K562 (cell line): ENCODE measurements around the gene STMN3. TPM values are rescaled to one million over a fixed set of nuclear protein-coding genes. Genes with fewer than 3 reads are reported as not detected.
A peak's percentile ranks its signal among the peaks of the same experiment; 100 is the strongest.

Experiments used
- ATAC-seq: fragments of 200-7000 bp; cut with Tn5 transposase; 3 replicates; pipeline ENCODE4 v1.9.1; 2020; ENCODE audit warnings: moderate library complexity
- BruUV-seq: library from RNA; stranded (reverse); fragments of 400-500 nt; replicated peaks from 2 replicates; lab custom pipeline; 2021; lab: Mats Ljungman, UMichigan
- CTCF ChIA-PET: fragments of 300-600 bp; formaldehyde crosslinking; extraction: SDS; loops from one replicate; lab custom pipeline; 2021; ENCODE audit warnings: low intra/inter-chr PET ratio; lab: Yijun Ruan, JAX
- POLR2A ChIA-PET: fragments of 300-600, 350-650 bp; sonication (Branson Sonifier 250); formaldehyde crosslinking; extraction: SDS; loops from one replicate; lab custom pipeline; 2021; ENCODE audit warnings: antibody characterized with exemption, inconsistent platforms; lab: Yijun Ruan, JAX
- DNase-seq, 4 experiments: peaks; one replicate each; pipeline versions ENCODE4 v3.0.0 to v3.0.0-alpha.2; 2011 to 2018; ENCODE audit warnings: low spot score in 3 of 4, mixed read lengths in 3 of 4; ENCODE audit errors: extremely low read depth in 1 of 4
- FAIRE-seq: peaks from 2 replicates; lab custom pipeline; 2011; peaks lifted over from hg19 to GRCh38; lab: Jason Lieb, UNC
- H2AFZ ChIP-seq: 2 replicates; pipeline ENCODE4 v1.6.0; 2011; ENCODE audit warnings: low read depth, low read length, control low read depth, inconsistent platforms
- H3K27ac ChIP-seq: fragments of 200-600 bp; 3 replicates; pipeline ENCODE4 v1.8.0; 2011; ENCODE audit warnings: low read depth, mild to moderate bottlenecking, control low read depth, inconsistent platforms, low read length, moderate library complexity, mixed read lengths; ENCODE audit errors: extremely low read depth
- H3K27me3 ChIP-seq, 2 experiments: fragments of 300-600 bp in 1 of 2; 2 replicates in 1 of 2; 3 replicates in 1 of 2; pipeline versions ENCODE4 v1.6.0 to v1.8.0; 2011; ENCODE audit warnings: inconsistent platforms in 2 of 2, low read length in 2 of 2, mild to moderate bottlenecking in 1 of 2, mixed read lengths in 1 of 2, moderate library complexity in 1 of 2; ENCODE audit not compliant: control insufficient read depth in 2 of 2, insufficient read depth in 2 of 2
- H3K36me3 ChIP-seq: fragments of 300-600 bp; 3 replicates; pipeline ENCODE4 v1.8.0; 2011; ENCODE audit warnings: mild to moderate bottlenecking, low read length, inconsistent platforms; ENCODE audit not compliant: control insufficient read depth, insufficient read depth
- H3K4me1 ChIP-seq, 2 experiments: fragments of 200-600 bp in 1 of 2; replicated peaks in 1 of 2; 2 replicates in 1 of 2; 3 replicates in 1 of 2; pipeline versions ENCODE4 v1.5.1 to v1.8.0; 2011; ENCODE audit warnings: inconsistent platforms in 2 of 2, low read length in 2 of 2, mild to moderate bottlenecking in 1 of 2, mixed read lengths in 1 of 2, moderate library complexity in 1 of 2; ENCODE audit not compliant: control insufficient read depth in 2 of 2, insufficient read depth in 2 of 2
- H3K4me2 ChIP-seq: 2 replicates; pipeline ENCODE4 v1.6.1; 2011; ENCODE audit warnings: low read length, control low read depth, inconsistent platforms, mixed read lengths; ENCODE audit not compliant: insufficient read depth
- H3K4me3 ChIP-seq: fragments of 200-600 bp; sonication (generic), shearing (Covaris generic); 2 replicates; pipeline ENCODE4 v1.5.1; 2016; ENCODE audit warnings: control low read depth, inconsistent platforms
- H3K79me2 ChIP-seq: fragments of 200-600 bp; 3 replicates; pipeline ENCODE4 v1.8.0; 2011; ENCODE audit warnings: low read length, inconsistent platforms; ENCODE audit not compliant: control insufficient read depth, insufficient read depth
- H3K9ac ChIP-seq, 2 experiments: 2 replicates each; pipeline versions ENCODE4 v1.6.0 to v1.6.1; 2011; ENCODE audit warnings: low read depth in 2 of 2, low read length in 2 of 2, control low read depth in 1 of 2, inconsistent platforms in 1 of 2, mild to moderate bottlenecking in 1 of 2, mixed read lengths in 1 of 2; ENCODE audit not compliant: insufficient read depth in 1 of 2
- H3K9me1 ChIP-seq: one replicate; pipeline ENCODE4 v1.6.0; 2011; ENCODE audit warnings: inconsistent platforms, mild to moderate bottlenecking, low read length, moderate library complexity; ENCODE audit not compliant: control insufficient read depth, insufficient read depth
- H3K9me3 ChIP-seq: replicated peaks from 2 replicates; pipeline ENCODE4 v1.5.1; 2011; ENCODE audit warnings: low read depth, low read length, inconsistent platforms; ENCODE audit not compliant: control insufficient read depth, insufficient read depth
- H4K20me1 ChIP-seq: replicated peaks from 2 replicates; pipeline ENCODE4 v1.6.1; 2011; ENCODE audit warnings: low read length, inconsistent platforms, mixed read lengths; ENCODE audit not compliant: control insufficient read depth, insufficient read depth
- MEIS2 ChIP-seq: fragments of 450-650 bp; IDR thresholded peaks from 2 replicates; pipeline ENCODE4 v1.6.1; 2014; ENCODE audit warnings: mild to moderate bottlenecking; ENCODE audit not compliant: partially characterized antibody
- POLR2G ChIP-seq: fragments of 200-400 bp; formaldehyde crosslinking; IDR thresholded peaks from 2 replicates; pipeline ENCODE4 v1.6.1; 2017; ENCODE audit warnings: low read depth, mild to moderate bottlenecking, antibody characterized with exemption, low read length, moderate library complexity
- RBFOX2 ChIP-seq: fragments of 200-400 bp; formaldehyde crosslinking; IDR thresholded peaks from 2 replicates; pipeline ENCODE4 v1.6.1; 2017; ENCODE audit warnings: low read depth, mild to moderate bottlenecking, low read length, moderate library complexity
- RBM22 ChIP-seq: fragments of 200-400 bp; formaldehyde crosslinking; IDR thresholded peaks from 2 replicates; pipeline ENCODE4 v1.6.1; 2018; ENCODE audit warnings: low read length, low read depth; ENCODE audit not compliant: poor library complexity, severe bottlenecking
- WGBS: fragments of 100-300 bp; shearing (Covaris generic); methylation state at CpG from one replicate; pipeline ENCODE4 v1.1.6; 2016; ENCODE audit warnings: low coverage, mixed read lengths; ENCODE audit not compliant: insufficient coverage; ENCODE audit errors: missing lambda C conversion rate; 5-methylcytosine and 5-hydroxymethylcytosine counted together
- in situ Hi-C: fragments of 300-500 bp; cut with MboI; formaldehyde crosslinking; loops from 4 replicates; pipeline ENCODE4 v1.15.0; 2018; ENCODE audit warnings: inconsistent platforms, mixed read lengths
- intact Hi-C: fragments of 100-400 bp; cut with micrococcal nuclease; formaldehyde crosslinking; loops from 2 replicates; pipeline ENCODE4 v1.14.2; 2022
- polyA plus RNA-seq, 8 experiments: library from polyadenylated mRNA; depleted of rRNA in 4 of 8; stranded (reverse) in 5 of 8; unstranded in 3 of 8; fragments of >200 nt; fragmentation: Nextera tagmentation in 2 of 8; fragmentation: Illumina TruSeq in 1 of 8; extraction: Ambion mirVana in 2 of 8; extraction: Trizol in 1 of 8; gene quantifications; 2 replicates each; pipeline versions ENCODE4 v1.2.1 to v1.2.3, GENCODE V29; 2011 to 2014; ENCODE audit warnings: inconsistent platforms in 1 of 8, missing spikeins in 1 of 8
- total RNA-seq, 7 experiments: library from RNA; depleted of rRNA in 6 of 7; stranded (reverse); fragments of >200 nt in 6 of 7; fragmentation: Illumina TruSeq in 2 of 7; extraction: Trizol in 2 of 7; gene quantifications; 2 replicates each; pipeline versions ENCODE4 v1.2.1 to v1.2.3, GENCODE V29; 2011 to 2021; ENCODE audit warnings: low replicate concordance in 1 of 7
- TF ChIP-seq, protein P1 (sequence below): sonication (generic); formaldehyde crosslinking; IDR thresholded peaks from 2 replicates; pipeline ENCODE4 v1.8.1; 2022; ENCODE audit warnings: missing genetic modification reagents
- TF ChIP-seq, protein P2 (sequence below): fragments of 450-650 bp; IDR thresholded peaks from 2 replicates; pipeline ENCODE4 v1.6.1; 2016; ENCODE audit warnings: low read depth, mild to moderate bottlenecking, moderate library complexity

Gene STMN3
- total and polyA plus RNA-seq, 9 of the 15 experiments (the other 6 are each of a cell fraction or from before 2014, with no cell fraction given), result 0.70 to 65.6 (median 29.4) TPM

DNA sequence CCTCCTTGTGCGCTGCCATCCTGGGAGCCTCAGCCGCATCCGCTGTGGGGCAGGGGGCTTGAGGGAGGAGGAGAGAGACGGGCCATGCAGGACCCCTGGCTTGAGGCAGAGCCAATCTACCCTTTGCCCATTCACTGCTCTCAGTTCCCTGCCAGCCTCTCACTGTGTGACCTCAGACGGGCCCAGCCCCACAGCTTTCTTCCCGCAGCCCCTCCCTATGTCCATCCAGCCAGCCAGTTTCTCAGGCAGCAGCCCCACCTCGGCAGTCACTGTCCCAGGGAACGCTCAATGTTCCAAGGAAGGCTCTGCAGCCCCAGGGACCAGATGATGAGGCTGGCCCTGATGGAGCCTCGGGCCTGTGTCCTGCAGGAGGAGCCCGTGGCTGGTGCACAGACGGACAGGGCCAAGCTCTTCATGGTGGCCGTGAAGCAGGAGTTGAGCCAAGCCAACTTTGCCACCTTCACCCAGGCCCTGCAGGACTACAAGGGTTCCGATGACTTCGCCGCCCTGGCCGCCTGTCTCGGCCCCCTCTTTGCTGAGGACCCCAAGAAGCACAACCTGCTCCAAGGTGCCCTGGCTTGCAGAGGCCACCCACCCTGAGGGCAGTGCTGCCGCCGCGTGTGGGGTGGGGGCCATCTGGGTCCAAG is 39.3 kb upstream of the STMN3 start (continued):
- TF ChIP-seq, protein P1, sequence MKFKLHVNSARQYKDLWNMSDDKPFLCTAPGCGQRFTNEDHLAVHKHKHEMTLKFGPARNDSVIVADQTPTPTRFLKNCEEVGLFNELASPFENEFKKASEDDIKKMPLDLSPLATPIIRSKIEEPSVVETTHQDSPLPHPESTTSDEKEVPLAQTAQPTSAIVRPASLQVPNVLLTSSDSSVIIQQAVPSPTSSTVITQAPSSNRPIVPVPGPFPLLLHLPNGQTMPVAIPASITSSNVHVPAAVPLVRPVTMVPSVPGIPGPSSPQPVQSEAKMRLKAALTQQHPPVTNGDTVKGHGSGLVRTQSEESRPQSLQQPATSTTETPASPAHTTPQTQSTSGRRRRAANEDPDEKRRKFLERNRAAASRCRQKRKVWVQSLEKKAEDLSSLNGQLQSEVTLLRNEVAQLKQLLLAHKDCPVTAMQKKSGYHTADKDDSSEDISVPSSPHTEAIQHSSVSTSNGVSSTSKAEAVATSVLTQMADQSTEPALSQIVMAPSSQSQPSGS (CRISPR knock-in tag), result no peak
- TF ChIP-seq, all 486 proteins: peak for 5

DNA sequence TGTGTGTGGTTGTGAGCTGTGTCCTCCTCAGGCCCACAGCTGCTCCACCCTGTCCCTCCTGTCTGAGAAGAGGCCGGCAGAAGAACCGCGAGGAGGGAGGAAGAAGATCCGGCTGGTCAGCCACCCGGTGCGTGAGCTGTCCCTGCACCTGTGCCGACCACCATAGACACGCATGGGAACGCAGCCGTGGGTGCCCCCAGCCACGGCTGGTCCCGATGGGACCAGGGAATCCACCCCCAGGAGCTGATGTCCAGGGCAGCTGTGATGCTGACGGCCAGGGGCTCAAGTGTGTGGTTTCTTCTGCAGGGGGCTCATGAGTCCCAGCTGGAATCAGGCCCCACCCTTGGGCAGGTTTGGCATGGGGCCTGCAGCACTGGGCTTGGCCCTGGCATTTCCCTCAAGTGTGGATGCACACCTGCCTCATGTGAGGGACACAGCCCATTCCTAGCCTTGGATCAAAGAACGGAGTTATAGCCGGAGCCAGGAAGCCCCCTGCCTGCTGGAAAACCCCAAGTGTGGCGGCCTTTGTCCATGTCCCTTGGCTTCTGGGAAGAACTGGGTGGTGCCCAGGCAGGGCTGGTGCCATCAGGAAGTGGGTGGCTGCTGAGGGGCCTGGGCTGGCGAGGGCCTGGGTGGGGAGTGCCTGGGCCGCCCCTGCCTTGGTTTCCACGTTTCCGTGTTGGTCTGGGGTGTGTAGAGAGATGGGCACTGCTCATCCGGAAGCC is 38.6 kb upstream of the STMN3 start:
- ChIA-PET CTCF (no interaction called here), POLR2A (interaction anchor here (0.5 to 1.3 kb wide), 3 partner anchors 10 to 199 kb away, joined by 3 to 6 read pairs (median 4); no protein-coding TSS in a partner anchor)
- H2AFZ ChIP-seq, result no peak overlapping the region
- no peak overlapping the region for H3K9ac ChIP-seq
- no peak overlapping the region for H3K27ac ChIP-seq
- H3K9me3 ChIP-seq, result no peaks in the 10 kb centered on the region
- no peaks in the 10 kb centered on the region for H3K79me2 ChIP-seq
- H3K36me3 ChIP-seq, result peaks cover 37% of the 10 kb centered on the region; the same call in 2 of the 3 replicates
- 89% methylated on average over 17 of the region's 21 CpGs for WGBS
- DNase-seq (no peak), ATAC-seq (no peak), FAIRE-seq (no peak)
- in situ Hi-C loops, result no loop called here
- no peaks in the 10 kb centered on the region for H3K27me3 ChIP-seq
- intact Hi-C loops, result no loop called here
- no TSS peak for BruUV-seq
- H3K4me1 ChIP-seq, result peaks cover 3 to 75% of the 10 kb centered on the region in 2 experiments; a peak in 4 of 5 replicates
- no peak overlapping the region for H3K4me3 ChIP-seq
- no peaks in the 10 kb centered on the region for H3K9me1 ChIP-seq
- TF ChIP-seq POLR2G (peak; percentile 72), MEIS2 (no peak), RBFOX2 (peak; percentile 55; the same call in 1 of the 2 replicates), RBM22 (peak; percentile 37)
- TF ChIP-seq, protein P2, sequence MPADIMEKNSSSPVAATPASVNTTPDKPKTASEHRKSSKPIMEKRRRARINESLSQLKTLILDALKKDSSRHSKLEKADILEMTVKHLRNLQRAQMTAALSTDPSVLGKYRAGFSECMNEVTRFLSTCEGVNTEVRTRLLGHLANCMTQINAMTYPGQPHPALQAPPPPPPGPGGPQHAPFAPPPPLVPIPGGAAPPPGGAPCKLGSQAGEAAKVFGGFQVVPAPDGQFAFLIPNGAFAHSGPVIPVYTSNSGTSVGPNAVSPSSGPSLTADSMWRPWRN, result no peak
- H4K20me1 ChIP-seq, result no peaks in the 10 kb centered on the region
- no peak overlapping the region for H3K4me2 ChIP-seq
